T-cell (primary cell): Measurements from ENCODE around the gene MED6. TPM values are rescaled to one million over a fixed set of nuclear protein-coding genes. Genes with fewer than 3 reads are reported as not detected.

ENCODE experiments used
- ATAC-seq, 4 experiments: fragments of 200-7000 bp in 3 of 4; fragments of 150-1000 bp in 1 of 4; cut with Tn5 transposase; replicated peaks in 1 of 4; 1 replicate in 3 of 4; 2 replicates in 1 of 4; pipeline ENCODE4 v1.10.0; 2021; ENCODE audit warnings: moderate library complexity in 3 of 4, mild to moderate bottlenecking in 2 of 4, moderate number of reproducible peaks in 1 of 4
- CTCF ChIA-PET, 2 donors: fragments of 300-600 bp; sonication (Branson Sonifier 250); formaldehyde crosslinking; loops; one replicate each; lab custom pipeline; 2022; ENCODE audit warnings: antibody characterized with exemption in 2 of 2; lab: Charles Lee
- POLR2A ChIA-PET, 2 donors: fragments of 300-600 bp; sonication (Branson Sonifier 250); formaldehyde crosslinking; loops; one replicate each; lab custom pipeline; 2022; ENCODE audit warnings: antibody characterized with exemption in 2 of 2; lab: Charles Lee
- DNase-seq, 35 experiments: peaks; one replicate each; pipeline versions ENCODE4 v3.0.0 to v3.0.0-alpha.2; 2013 to 2023
- H3K27ac ChIP-seq: one replicate; pipeline ENCODE4 v1.5.1; 2013; ENCODE audit warnings: low read length
- H3K27me3 ChIP-seq, 2 experiments: replicated peaks in 1 of 2; 1 replicate in 1 of 2; 2 replicates in 1 of 2; pipeline versions ENCODE4 v1.6.1 to v1.7.0; 2013; ENCODE audit warnings: low read length in 1 of 2, mixed read lengths in 1 of 2; ENCODE audit not compliant: control insufficient read depth in 2 of 2, insufficient read depth in 2 of 2; ENCODE audit errors: extremely low read depth in 1 of 2
- H3K36me3 ChIP-seq, 2 donors: 1 replicate in 1 of 2; 2 replicates in 1 of 2; pipeline versions ENCODE4 v1.6.1 to v1.7.0; 2013; ENCODE audit warnings: low read length in 1 of 2; ENCODE audit not compliant: control insufficient read depth in 2 of 2, insufficient read depth in 1 of 2; ENCODE audit errors: extremely low read depth in 1 of 2
- H3K4me1 ChIP-seq, 2 experiments: 1 replicate in 1 of 2; 2 replicates in 1 of 2; pipeline versions ENCODE4 v1.6.1 to v1.7.0; 2013; ENCODE audit warnings: low read length in 2 of 2, mixed read lengths in 1 of 2; ENCODE audit not compliant: insufficient read depth in 2 of 2, control insufficient read depth in 1 of 2; ENCODE audit errors: extremely low read depth in 1 of 2
- H3K4me3 ChIP-seq, 2 donors: 1 replicate in 1 of 2; 2 replicates in 1 of 2; pipeline versions ENCODE4 v1.5.1 to v1.7.0; 2013; ENCODE audit warnings: mild to moderate bottlenecking in 2 of 2, low read length in 1 of 2, moderate library complexity in 1 of 2; ENCODE audit not compliant: control insufficient read depth in 1 of 2; ENCODE audit errors: extremely low read depth in 1 of 2
- H3K9me3 ChIP-seq: 2 replicates; pipeline ENCODE4 v1.7.0; 2013
- H3K27ac Mint-ChIP-seq, 2 donors: one replicate each; pipeline ENCODE4 v1.8.0; 2020 to 2021; ENCODE audit warnings: mild to moderate bottlenecking in 2 of 2, mixed read lengths in 2 of 2
- H3K27me3 Mint-ChIP-seq, 2 donors: one replicate each; pipeline ENCODE4 v1.8.0; 2021 to 2022; ENCODE audit warnings: mixed read lengths in 2 of 2
- H3K36me3 Mint-ChIP-seq: one replicate; pipeline ENCODE4 v1.8.0; 2021; ENCODE audit warnings: mixed read lengths
- H3K4me1 Mint-ChIP-seq, 3 donors: one replicate each; pipeline ENCODE4 v1.8.0; 2020 to 2022; ENCODE audit warnings: mixed read lengths in 3 of 3, mild to moderate bottlenecking in 1 of 3
- H3K4me3 Mint-ChIP-seq, 3 donors: one replicate each; pipeline ENCODE4 v1.8.0; 2020 to 2022; ENCODE audit warnings: mild to moderate bottlenecking in 3 of 3, mixed read lengths in 3 of 3, moderate library complexity in 3 of 3
- H3K9me3 Mint-ChIP-seq, 3 donors: one replicate each; pipeline ENCODE4 v1.8.0; 2020 to 2022; ENCODE audit warnings: mixed read lengths in 3 of 3
- whole genome bisulfite sequencing: methylation state at CpG from one replicate; pipeline ENCODE4 v1.1.5; 2013; ENCODE audit warnings: missing lambda C conversion rate; ENCODE audit not compliant: insufficient coverage; 5-methylcytosine and 5-hydroxymethylcytosine counted together
- total RNA-seq, 35 experiments: library from RNA in 6 of 35; stranded (reverse) in 6 of 35; fragments of 120-200 nt in 1 of 35; gene quantifications; one replicate each; pipeline versions ENCODE4 v1.2.1 to v1.2.4 and lab custom pipeline; 2013 to 2026

The MED6 gene
- total RNA-seq, 5 donors from 2014 or later (not counting 1 experiment from before 2014, with no cell fraction given) = 45.1 to 96.4 (median 53.3) TPM

DNA sequence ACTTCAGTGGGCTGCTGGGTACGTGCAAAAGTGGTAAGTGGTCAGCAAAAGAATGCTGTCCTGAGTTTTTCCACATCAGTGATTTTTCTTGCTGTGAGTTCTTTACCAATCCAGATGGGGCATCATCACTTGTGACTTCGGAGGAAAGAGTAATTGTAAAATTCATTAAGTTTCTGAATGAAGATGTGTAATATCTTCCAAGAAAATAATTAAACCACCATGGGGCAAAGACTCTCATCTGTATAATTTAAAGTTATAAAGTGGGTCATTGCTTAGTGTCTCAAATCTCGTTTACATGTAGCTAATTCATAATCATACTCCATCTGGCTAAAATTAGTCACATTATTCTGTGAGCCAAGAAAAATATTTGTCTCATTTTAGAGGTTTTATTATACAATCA is 10.8 kb upstream of the MED6 start:
- 80% methylated on average over 1 of the region's 3 CpGs for WGBS
- no peak overlapping the region for H3K4me3 ChIP-seq
- ChIA-PET POLR2A (no interaction called here), CTCF (no interaction called here)
- no peak overlapping the region for H3K4me3 Mint-ChIP-seq
- H3K36me3 ChIP-seq = no peaks in the 10 kb centered on the region
- ATAC-seq (no peak), DNase-seq (no peak)
- H3K4me1 ChIP-seq = no peaks in the 10 kb centered on the region
- H3K27ac Mint-ChIP-seq = no peak overlapping the region
- no peaks in the 10 kb centered on the region for H3K4me1 Mint-ChIP-seq
- peaks cover 7 to 9% of the 10 kb centered on the region in 2 donors for H3K27me3 Mint-ChIP-seq
- no peaks in the 10 kb centered on the region for H3K9me3 ChIP-seq
- H3K9me3 Mint-ChIP-seq = no peaks in the 10 kb centered on the region
- H3K27ac ChIP-seq = no peak overlapping the region
- H3K36me3 Mint-ChIP-seq = peaks cover 5% of the 10 kb centered on the region
- peaks cover 0 to 3% of the 10 kb centered on the region in 2 experiments for H3K27me3 ChIP-seq

DNA sequence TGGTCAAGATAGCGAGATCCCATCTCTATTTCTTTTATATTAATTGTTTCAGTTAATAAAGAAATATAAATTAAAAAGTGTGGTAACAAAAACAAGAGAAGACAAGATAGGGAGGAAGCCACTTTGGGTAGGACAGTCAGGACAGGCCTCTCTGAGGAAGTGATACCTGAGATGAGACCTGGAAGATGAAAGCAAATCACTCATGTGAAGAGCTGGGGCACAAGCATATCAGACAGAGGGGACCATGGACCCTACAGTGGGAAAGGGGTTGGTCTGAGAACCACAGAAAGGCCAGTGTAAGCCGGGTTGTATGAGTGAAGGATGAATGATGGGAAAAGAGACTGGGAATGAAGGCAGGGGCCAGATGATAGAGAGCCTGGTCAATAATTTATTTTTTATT is 1.8 kb upstream of the MED6 start:
- H3K27ac Mint-ChIP-seq = no peak overlapping the region
- WGBS = no CpG with 5 or more reads among the region's 2 CpGs
- no peak for ATAC-seq
- no peak overlapping the region for H3K4me3 Mint-ChIP-seq
- POLR2A ChIA-PET = interaction anchor here (0.6 to 1.1 kb wide), 3 partner anchors 9 to 207 kb away, joined by 3 to 4 read pairs (median 3); partner anchors contain the start of gene MAP3K9 (in 1 of the 2)
- H3K27me3 Mint-ChIP-seq = peaks cover 10 to 14% of the 10 kb centered on the region in 2 donors
- Histone ChIP-seq H3K36me3 (peaks cover 0 to 3% of the 10 kb centered on the region in 2 donors), H3K27me3 (peaks cover 3 to 5% of the 10 kb centered on the region in 2 experiments), H3K4me1 (peaks cover 14 to 15% of the 10 kb centered on the region in 2 experiments), H3K9me3 (no peaks in the 10 kb centered on the region), H3K27ac (no peak overlapping the region), H3K4me3 (no peak overlapping the region)
- CTCF ChIA-PET = interaction anchor here (1.0 to 1.9 kb wide), 2 partner anchors 20 to 216 kb away, joined by 3 to 5 read pairs; no protein-coding TSS in a partner anchor
- no peaks in the 10 kb centered on the region for H3K9me3 Mint-ChIP-seq
- peaks cover 29 to 41% (median 30%) of the 10 kb centered on the region in 3 donors for H3K4me1 Mint-ChIP-seq
- peaks cover 4% of the 10 kb centered on the region for H3K36me3 Mint-ChIP-seq
- DNase-seq = no peak

GRCh38 chr14:70601162-70601561 is 707 bp upstream of the MED6 start:
- peak overlapping the region in 1 of 2 donors; percentile 91 for H3K4me3 ChIP-seq
- POLR2A ChIA-PET = interaction anchor here in 1 of 2 donors (1.2 kb wide), 1 partner anchor 242 kb away, joined by 4 read pairs; the partner anchor contains the start of gene COX16
- Mint-ChIP-seq H3K4me3 (peak overlapping the region; percentile 76 to 100 (median 84)), H3K4me1 (peaks cover 29 to 42% (median 30%) of the 10 kb centered on the region in 3 donors), H3K9me3 (no peaks in the 10 kb centered on the region), H3K36me3 (peaks cover 7% of the 10 kb centered on the region), H3K27ac (peak overlapping the region in 1 of 2 donors; percentile 79), H3K27me3 (peaks cover 3 to 6% of the 10 kb centered on the region in 2 donors)
- no peak for ATAC-seq
- peaks cover 14 to 15% of the 10 kb centered on the region in 2 experiments for H3K4me1 ChIP-seq
- H3K9me3 ChIP-seq = no peaks in the 10 kb centered on the region
- CTCF ChIA-PET = interaction anchor here (0.8 to 1.9 kb wide), 3 partner anchors 21 to 217 kb away, joined by 3 to 9 read pairs (median 5); no protein-coding TSS in a partner anchor
- no CpG with 5 or more reads among the region's 3 CpGs for WGBS
- DNase-seq = no peak
- H3K27ac ChIP-seq = peak overlapping the region; percentile 26
- H3K27me3 ChIP-seq = peaks cover 3 to 5% of the 10 kb centered on the region in 2 experiments
- peaks cover 0 to 10% of the 10 kb centered on the region in 2 donors for H3K36me3 ChIP-seq

DNA sequence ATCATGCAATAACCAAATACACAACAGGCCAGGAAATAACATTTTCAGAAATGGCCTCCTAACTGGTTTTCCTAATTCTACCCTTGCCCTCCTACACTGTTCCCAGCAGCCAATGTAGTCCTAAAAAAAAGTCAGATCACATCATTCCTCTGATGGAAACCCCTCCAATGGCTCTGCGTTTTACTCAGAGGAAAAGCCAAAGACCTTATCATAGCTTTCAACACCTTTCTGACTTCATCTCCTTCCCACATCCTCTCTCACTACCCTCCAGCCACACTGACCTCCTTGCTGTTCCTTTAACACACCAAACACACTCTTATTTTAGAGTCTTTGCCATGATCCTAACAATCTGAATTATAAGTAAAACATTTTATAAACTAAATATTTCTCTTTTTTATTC is 1.1 kb downstream of the MED6 start:
- no peak overlapping the region for H3K27ac Mint-ChIP-seq
- H3K36me3 Mint-ChIP-seq = peaks cover 22% of the 10 kb centered on the region
- ChIA-PET POLR2A (interaction anchor here in 1 of 2 donors (0.8 to 1.0 kb wide), 2 partner anchors 308 to 424 kb away, joined by 4 to 5 read pairs; partner anchors contain the start of gene PCNX1), CTCF (interaction anchor here in 1 of 2 donors (0.8 to 1.1 kb wide), 2 partner anchors 14 to 218 kb away, joined by 3 to 5 read pairs; no protein-coding TSS in a partner anchor)
- no peaks in the 10 kb centered on the region for H3K9me3 ChIP-seq
- peaks cover 0 to 4% of the 10 kb centered on the region in 2 experiments for H3K27me3 ChIP-seq
- H3K4me3 ChIP-seq = no peak overlapping the region
- DNase-seq = no peak
- peaks cover 5 to 28% of the 10 kb centered on the region in 2 donors for H3K36me3 ChIP-seq
- peaks cover 0 to 2% of the 10 kb centered on the region in 2 donors for H3K27me3 Mint-ChIP-seq
- peak overlapping the region; percentile 99 to 100 (median 99) for H3K4me3 Mint-ChIP-seq
- H3K27ac ChIP-seq = no peak overlapping the region
- H3K9me3 Mint-ChIP-seq = no peaks in the 10 kb centered on the region
- 13% methylated on average over 1 of the region's 1 CpG for WGBS
- ATAC-seq = no peak
- peaks cover 29 to 42% (median 32%) of the 10 kb centered on the region in 3 donors for H3K4me1 Mint-ChIP-seq
- peaks cover 14 to 15% of the 10 kb centered on the region in 2 experiments for H3K4me1 ChIP-seq

GRCh38 chr14:70597731-70598130 is 2.7 kb downstream of the MED6 start:
- Histone ChIP-seq H3K4me1 (peaks cover 14 to 15% of the 10 kb centered on the region in 2 experiments), H3K36me3 (peaks cover 10 to 44% of the 10 kb centered on the region in 2 donors), H3K4me3 (no peak overlapping the region), H3K9me3 (no peaks in the 10 kb centered on the region), H3K27me3 (no peaks in the 10 kb centered on the region), H3K27ac (no peak overlapping the region)
- ATAC-seq = no peak
- H3K36me3 Mint-ChIP-seq = peaks cover 31% of the 10 kb centered on the region
- no peaks in the 10 kb centered on the region for H3K27me3 Mint-ChIP-seq
- no peak for DNase-seq
- H3K4me1 Mint-ChIP-seq = peaks cover 31 to 42% (median 33%) of the 10 kb centered on the region in 3 donors
- ChIA-PET POLR2A (no interaction called here), CTCF (interaction anchor here in 1 of 2 donors (0.6 kb wide), 1 partner anchor 33 kb away, joined by 3 read pairs; no protein-coding TSS in a partner anchor)
- H3K9me3 Mint-ChIP-seq = no peaks in the 10 kb centered on the region
- H3K4me3 Mint-ChIP-seq = peak overlapping the region in 1 of 3 donors; percentile 100
- H3K27ac Mint-ChIP-seq = no peak overlapping the region
- no CpG with 5 or more reads among the region's 3 CpGs for WGBS

DNA sequence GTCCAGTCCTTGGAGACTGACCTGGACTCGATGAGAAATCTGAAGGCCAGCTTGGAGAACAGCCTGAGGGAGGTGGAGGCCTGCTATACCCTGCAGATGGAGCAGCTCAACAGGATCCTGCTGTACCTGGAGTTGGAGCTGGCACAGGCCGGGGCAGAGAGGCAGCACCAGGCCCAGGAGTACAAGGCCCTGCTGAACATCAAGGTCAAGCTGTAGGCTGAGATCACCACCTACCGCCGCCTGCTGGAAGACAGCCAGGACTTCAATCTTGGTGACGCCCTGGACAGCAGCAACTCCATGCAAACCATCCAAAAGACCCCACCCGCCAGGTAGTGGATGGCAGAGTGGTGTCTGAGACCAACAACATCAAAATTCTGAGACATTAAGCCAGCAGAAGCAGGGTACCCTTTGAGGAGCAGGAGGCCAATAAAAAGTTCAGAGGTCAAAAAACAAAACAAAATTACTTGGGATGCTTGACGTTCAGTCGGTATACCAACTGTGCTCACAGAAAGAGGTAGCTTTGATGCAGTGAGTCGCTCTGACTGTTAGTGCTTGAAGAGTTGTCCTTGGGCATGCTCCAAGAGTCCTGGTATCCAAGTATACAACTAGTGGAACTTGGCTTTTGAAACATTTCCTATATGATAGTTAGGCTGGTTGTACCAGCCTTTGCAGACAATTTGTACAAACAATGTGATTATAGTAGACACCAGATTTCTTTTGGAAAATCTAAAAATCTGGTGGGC is 4.8 kb downstream of the MED6 start:
- no peaks in the 10 kb centered on the region for H3K27me3 ChIP-seq
- H3K4me3 ChIP-seq = no peak overlapping the region
- no peak overlapping the region for H3K4me3 Mint-ChIP-seq
- no peaks in the 10 kb centered on the region for H3K9me3 ChIP-seq
- H3K27me3 Mint-ChIP-seq = no peaks in the 10 kb centered on the region
- no peak overlapping the region for H3K27ac ChIP-seq
- DNase-seq (no peak), ATAC-seq (no peak)
- 95% methylated on average over 5 of the region's 9 CpGs for WGBS
- H3K9me3 Mint-ChIP-seq = no peaks in the 10 kb centered on the region
- H3K4me1 ChIP-seq = peaks cover 10 to 13% of the 10 kb centered on the region in 2 experiments
- peaks cover 31 to 38% (median 31%) of the 10 kb centered on the region in 3 donors for H3K4me1 Mint-ChIP-seq
- ChIA-PET POLR2A (no interaction called here), CTCF (no interaction called here)
- no peak overlapping the region for H3K27ac Mint-ChIP-seq
- H3K36me3 Mint-ChIP-seq = peaks cover 43% of the 10 kb centered on the region
- H3K36me3 ChIP-seq = peaks cover 10 to 64% of the 10 kb centered on the region in 2 donors
